Astrocyte (in vitro differentiated cells and primary cell): ENCODE measurements around the gene PCMT1. TPM values are rescaled to one million over a fixed set of nuclear protein-coding genes. Genes with fewer than 3 reads are reported as not detected.
A peak's percentile ranks its signal among the peaks of the same experiment; 100 is the strongest.
"Not testable (repeated sequence)": the region's sequence is repeated elsewhere in the genome, so short reads cannot be mapped to it uniquely, and the experiment has no call there.

Experiments
- DNase-seq: peaks from one replicate; pipeline ENCODE4 v3.0.0-alpha.2; 2010; ENCODE audit warnings: low read depth
- FAIRE-seq: peaks from 2 replicates; lab custom pipeline; 2011; peaks lifted over from hg19 to GRCh38; lab: Jason Lieb, UNC
- H2AFZ ChIP-seq: 2 replicates; pipeline ENCODE4 v1.6.0; 2012; ENCODE audit warnings: low read depth, low read length, inconsistent platforms
- H3K27ac ChIP-seq: 2 replicates; pipeline ENCODE4 v1.5.1; 2011; ENCODE audit warnings: low read depth, low read length, inconsistent platforms
- H3K27me3 ChIP-seq: 2 replicates; pipeline ENCODE4 v1.6.0; 2011; ENCODE audit warnings: low read length, inconsistent platforms; ENCODE audit not compliant: insufficient read depth
- H3K36me3 ChIP-seq: 2 replicates; pipeline ENCODE4 v1.5.1; 2011; ENCODE audit warnings: low read length, inconsistent platforms; ENCODE audit not compliant: insufficient read depth
- H3K4me1 ChIP-seq: 2 replicates; pipeline ENCODE4 v1.5.1; 2011; ENCODE audit warnings: low read length, inconsistent platforms; ENCODE audit not compliant: insufficient read depth
- H3K4me2 ChIP-seq: 2 replicates; pipeline ENCODE4 v1.6.0; 2012; ENCODE audit warnings: low read length, inconsistent platforms
- H3K4me3 ChIP-seq: 2 replicates; pipeline ENCODE4 v1.5.1; 2011; ENCODE audit warnings: low read depth, mild to moderate bottlenecking, low read length, inconsistent platforms; ENCODE audit not compliant: insufficient read depth
- H3K79me2 ChIP-seq: 2 replicates; pipeline ENCODE4 v1.6.0; 2012; ENCODE audit warnings: mild to moderate bottlenecking, low read length, inconsistent platforms; ENCODE audit not compliant: insufficient read depth
- H3K9ac ChIP-seq: 2 replicates; pipeline ENCODE4 v1.6.0; 2012; ENCODE audit warnings: mild to moderate bottlenecking, low read length, inconsistent platforms
- H3K9me3 ChIP-seq: 2 replicates; pipeline ENCODE4 v1.5.1; 2012; ENCODE audit warnings: low read depth, mild to moderate bottlenecking, low read length, inconsistent platforms; ENCODE audit not compliant: insufficient read depth
- H4K20me1 ChIP-seq: 2 replicates; pipeline ENCODE4 v1.6.0; 2012; ENCODE audit warnings: low read length, inconsistent platforms; ENCODE audit not compliant: insufficient read depth
- H3K27ac Mint-ChIP-seq: one replicate; pipeline ENCODE4 v1.8.0; 2021; ENCODE audit warnings: mild to moderate bottlenecking, mixed read lengths; ENCODE audit not compliant: unreplicated experiment
- H3K27me3 Mint-ChIP-seq: one replicate; pipeline ENCODE4 v1.8.0; 2021; ENCODE audit warnings: low read depth, mixed read lengths; ENCODE audit not compliant: unreplicated experiment
- H3K36me3 Mint-ChIP-seq: one replicate; pipeline ENCODE4 v1.8.0; 2021; ENCODE audit warnings: low read depth, mixed read lengths; ENCODE audit not compliant: unreplicated experiment
- H3K4me1 Mint-ChIP-seq: one replicate; pipeline ENCODE4 v1.8.0; 2021; ENCODE audit warnings: low read depth, mixed read lengths; ENCODE audit not compliant: unreplicated experiment
- H3K4me3 Mint-ChIP-seq: one replicate; pipeline ENCODE4 v1.8.0; 2021; ENCODE audit warnings: mild to moderate bottlenecking, moderate library complexity, mixed read lengths; ENCODE audit not compliant: unreplicated experiment
- H3K9me3 Mint-ChIP-seq: one replicate; pipeline ENCODE4 v1.8.0; 2021; ENCODE audit warnings: mild to moderate bottlenecking, mixed read lengths; ENCODE audit not compliant: unreplicated experiment
- CTCF ChIP-seq: IDR thresholded peaks from 2 replicates; pipeline ENCODE4 v1.5.1; 2011; ENCODE audit warnings: low read depth, mild to moderate bottlenecking, inconsistent platforms, low read length, moderate library complexity; ENCODE audit not compliant: insufficient read depth
- EZH2 ChIP-seq: IDR thresholded peaks from 2 replicates; pipeline ENCODE4 v1.6.1; 2012; ENCODE audit warnings: mild to moderate bottlenecking, low read length, inconsistent platforms; ENCODE audit not compliant: insufficient read depth
- total RNA-seq: library from RNA; stranded (reverse); gene quantifications from 2 replicates; pipeline ENCODE4 v1.2.1, GENCODE V29; 2021

PCMT1 gene
- total RNA-seq, 1 donor from 2014 or later = 127 TPM

DNA sequence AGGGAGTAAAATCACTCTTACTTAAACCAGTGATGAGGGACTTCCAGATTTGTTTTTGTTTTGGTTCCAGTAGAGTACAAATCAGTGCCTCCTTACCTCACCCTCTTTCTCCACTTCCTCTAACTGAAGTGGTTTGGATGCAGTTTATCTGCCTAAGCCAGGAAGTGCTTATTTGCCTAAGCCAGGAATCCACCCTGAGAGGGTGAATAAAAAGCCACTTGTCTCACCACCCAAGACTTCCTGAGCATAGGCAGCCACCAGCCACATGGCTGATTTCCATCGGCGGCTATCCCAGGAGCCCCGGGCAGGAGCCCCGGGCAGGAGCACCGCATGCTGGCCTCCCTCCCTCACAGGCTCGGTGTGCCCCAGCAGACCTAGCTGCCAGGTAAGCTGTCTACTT, 102.6 kb downstream of the PCMT1 start:
- H3K27ac Mint-ChIP-seq = no peak overlapping the region
- H3K4me3 ChIP-seq = no peak overlapping the region
- H2AFZ ChIP-seq = no peak overlapping the region
- no peak overlapping the region for H3K4me3 Mint-ChIP-seq
- H3K9ac ChIP-seq = peak overlapping the region; percentile 5
- no peaks in the 10 kb centered on the region for H3K36me3 ChIP-seq
- H3K9me3 Mint-ChIP-seq = no peaks in the 10 kb centered on the region
- H3K27me3 Mint-ChIP-seq = no peaks in the 10 kb centered on the region
- FAIRE-seq (no peak), DNase-seq (peak; percentile 76)
- H3K4me1 Mint-ChIP-seq = peaks cover 51% of the 10 kb centered on the region
- peaks cover 51% of the 10 kb centered on the region for H3K4me1 ChIP-seq
- H3K27me3 ChIP-seq = no peaks in the 10 kb centered on the region
- no peaks in the 10 kb centered on the region for H3K36me3 Mint-ChIP-seq
- TF ChIP-seq CTCF (no peak), EZH2 (no peak)
- H4K20me1 ChIP-seq = no peaks in the 10 kb centered on the region
- H3K4me2 ChIP-seq = peak overlapping the region; percentile 56
- H3K79me2 ChIP-seq = peaks cover 23% of the 10 kb centered on the region
- H3K27ac ChIP-seq = peak overlapping the region; percentile 44
- H3K9me3 ChIP-seq = no peaks in the 10 kb centered on the region

GRCh38 chr6:149852881-149853280, 103.3 kb downstream of the PCMT1 start:
- Mint-ChIP-seq H3K27ac (peak overlapping the region; percentile 42), H3K4me1 (peaks cover 53% of the 10 kb centered on the region)
- no peaks in the 10 kb centered on the region for H3K27me3 ChIP-seq

DNA sequence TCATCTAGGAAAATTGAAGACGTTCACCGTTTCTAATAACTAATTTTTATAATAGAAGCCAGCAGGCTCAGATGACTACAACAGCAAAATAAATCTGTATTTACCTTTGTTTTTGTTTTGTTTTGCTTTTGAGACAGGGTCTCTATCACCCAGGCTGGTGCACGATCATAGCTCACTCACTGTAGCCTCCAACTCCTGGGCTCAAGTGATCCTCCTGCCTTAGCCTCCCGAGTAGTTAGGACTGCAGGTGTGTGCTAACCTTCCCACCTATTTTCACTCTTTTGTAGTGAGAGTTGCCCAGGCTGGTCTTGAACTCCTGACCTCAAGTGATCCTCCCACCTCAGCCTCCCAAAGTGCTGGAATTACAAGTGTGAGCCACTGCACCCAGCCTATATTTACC, 104.5 kb downstream of the PCMT1 start:
- not testable (repeated sequence) for H3K36me3 Mint-ChIP-seq, DNase-seq, H2AFZ ChIP-seq, H3K9me3 Mint-ChIP-seq, H4K20me1 ChIP-seq, H3K27me3 Mint-ChIP-seq, FAIRE-seq, H3K27me3 ChIP-seq, H3K4me3 ChIP-seq, H3K4me2 ChIP-seq, H3K36me3 ChIP-seq, H3K9me3 ChIP-seq, H3K9ac ChIP-seq, H3K4me3 Mint-ChIP-seq
- Histone ChIP-seq H3K79me2 (peaks cover 41% of the 10 kb centered on the region), H3K4me1 (peaks cover 50% of the 10 kb centered on the region), H3K27ac (peak overlapping the region; percentile 98)
- H3K4me1 Mint-ChIP-seq = peaks cover 55% of the 10 kb centered on the region
- H3K27ac Mint-ChIP-seq = peak overlapping the region; percentile 82

More at GRCh38 chr6:149852881-149853280, 103.3 kb downstream of the PCMT1 start:
- H3K9ac ChIP-seq = peak overlapping the region; percentile 5
- H3K9me3 Mint-ChIP-seq = no peaks in the 10 kb centered on the region
- no peak for TF ChIP-seq EZH2
- no peak for TF ChIP-seq CTCF
- no peaks in the 10 kb centered on the region for H3K27me3 Mint-ChIP-seq
- DNase-seq = no peak
- H2AFZ ChIP-seq = no peak overlapping the region
- H3K27ac ChIP-seq = peak overlapping the region; percentile 44
- no peaks in the 10 kb centered on the region for H4K20me1 ChIP-seq
- no peak overlapping the region for H3K4me3 Mint-ChIP-seq
- H3K36me3 Mint-ChIP-seq = no peaks in the 10 kb centered on the region
- H3K4me1 ChIP-seq = peaks cover 53% of the 10 kb centered on the region
- no peaks in the 10 kb centered on the region for H3K9me3 ChIP-seq
- peaks cover 30% of the 10 kb centered on the region for H3K79me2 ChIP-seq
- H3K4me3 ChIP-seq = no peak overlapping the region
- H3K36me3 ChIP-seq = no peaks in the 10 kb centered on the region
- no peak for FAIRE-seq
- H3K4me2 ChIP-seq = peak overlapping the region; percentile 56
